ENCODE results near the gene KDELR1.

The KDELR1 gene

DNA sequence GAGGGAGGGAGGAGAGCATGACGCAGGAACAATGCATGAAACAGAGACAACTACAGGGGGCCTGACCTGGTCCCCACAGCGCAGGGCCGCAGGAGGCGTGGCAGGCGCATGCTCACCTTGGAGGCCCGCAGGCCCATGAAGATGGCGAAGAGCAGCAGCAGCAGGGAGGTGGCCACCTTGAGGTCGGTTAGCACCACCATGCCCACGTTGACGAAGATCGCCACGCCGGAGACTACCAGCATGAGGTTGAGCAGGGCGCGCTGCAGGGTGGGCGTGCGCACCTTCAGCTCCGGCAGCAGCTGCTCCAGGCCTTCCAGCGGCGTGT lies 49.0 kb downstream of the KDELR1 start:
- DNase-seq = no peak

DNA sequence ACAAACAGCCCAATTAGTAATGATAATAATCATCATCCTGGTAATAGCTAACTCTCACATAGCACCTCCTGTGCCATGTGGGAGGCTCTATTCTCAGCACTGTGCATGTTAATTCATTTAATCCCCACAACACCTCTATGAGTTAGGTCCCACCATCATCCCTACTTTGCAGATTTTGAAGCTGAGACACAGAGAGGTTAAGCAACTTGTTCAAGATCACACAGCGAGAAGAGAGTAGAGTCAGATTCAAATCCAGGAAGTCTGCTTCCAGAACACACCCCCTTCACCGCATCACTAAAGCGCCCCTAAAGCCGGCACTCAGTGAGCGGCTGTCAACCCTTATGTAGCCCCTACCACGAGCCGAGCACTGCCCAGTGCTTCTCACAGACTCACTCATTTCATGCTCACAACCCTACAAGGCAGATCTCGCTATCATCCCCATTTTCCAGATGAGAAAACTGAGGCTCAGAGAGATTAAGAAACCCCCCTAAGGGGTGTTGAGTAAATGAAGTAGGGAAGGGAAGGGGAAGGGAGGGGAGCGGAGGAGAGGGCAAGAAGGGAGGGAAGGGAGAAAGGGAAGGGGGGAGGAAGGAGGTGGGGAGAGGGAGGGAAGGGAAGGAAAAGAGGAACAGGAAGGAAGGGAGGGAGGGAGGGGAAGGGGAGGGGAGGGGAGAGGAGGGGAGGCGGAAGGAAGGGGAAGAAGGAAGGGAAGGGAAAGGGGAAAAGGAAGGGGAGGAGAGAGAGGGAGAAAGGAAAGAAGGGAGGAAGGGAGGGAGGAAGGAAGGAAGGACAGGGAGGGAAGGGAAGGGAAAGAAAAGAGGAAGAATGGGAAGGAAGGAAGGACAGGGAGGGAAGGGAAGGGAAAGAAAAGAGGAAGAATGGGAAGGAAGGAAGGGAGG lies 49.6 kb downstream of the KDELR1 start:
- no peak for DNase-seq

DNA sequence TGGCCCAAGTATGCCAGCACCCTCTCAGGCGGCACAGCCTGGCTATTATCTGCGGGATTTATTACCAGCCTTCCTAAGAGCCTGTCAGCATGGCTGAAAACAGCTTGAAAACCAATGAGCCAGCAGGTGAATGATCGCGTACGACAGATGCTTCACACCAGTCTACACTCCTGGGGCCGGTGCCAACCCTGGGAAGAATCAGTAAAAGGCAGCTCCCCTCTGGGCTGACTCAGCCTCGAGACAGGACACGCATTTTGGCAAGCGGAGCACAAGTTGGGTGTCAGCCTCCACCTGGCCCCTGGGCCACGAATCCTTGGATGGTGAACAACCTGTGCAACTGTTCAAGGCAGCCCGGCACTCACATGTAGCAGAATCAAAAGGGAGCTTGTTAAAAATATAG lies 50.4 kb downstream of the KDELR1 start:
- peak in 5 of 14 donors; percentile 8 to 55 (median 18) for DNase-seq

DNA sequence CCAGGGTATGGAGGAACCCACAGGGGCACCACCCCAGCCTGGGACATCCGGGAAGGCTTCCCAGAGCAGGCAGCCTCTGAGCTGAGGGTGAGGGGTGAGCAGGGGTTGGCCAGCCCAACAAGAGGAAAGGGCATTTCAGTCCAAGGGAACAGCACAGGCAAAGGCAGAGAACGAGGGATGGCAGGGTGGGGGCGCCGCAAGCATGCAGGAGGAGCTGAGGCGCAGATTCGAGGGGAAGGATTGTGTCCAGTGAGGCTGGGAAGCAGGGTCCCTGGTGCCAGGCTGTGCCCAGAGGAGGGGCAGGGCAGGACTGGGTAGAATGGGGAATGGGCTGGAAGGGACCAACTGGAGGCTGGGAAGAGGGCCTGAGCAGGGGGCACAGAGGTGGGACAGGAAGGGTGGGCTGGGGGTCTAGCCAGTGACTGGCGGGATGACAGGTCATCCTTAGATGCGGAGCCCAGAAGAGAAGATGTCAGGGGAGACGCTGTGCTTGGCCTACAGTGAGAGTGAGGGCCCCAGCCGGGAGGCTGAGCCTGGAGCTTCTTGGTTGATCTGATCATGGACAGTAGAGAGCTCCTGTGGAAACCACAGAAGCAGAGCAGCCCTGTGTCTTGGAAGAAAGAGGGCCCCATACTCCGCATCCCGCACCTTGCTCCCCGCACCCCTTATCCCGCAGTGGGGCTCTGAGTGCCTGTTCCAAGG lies 52.4 kb downstream of the KDELR1 start:
- no peak for DNase-seq

DNA sequence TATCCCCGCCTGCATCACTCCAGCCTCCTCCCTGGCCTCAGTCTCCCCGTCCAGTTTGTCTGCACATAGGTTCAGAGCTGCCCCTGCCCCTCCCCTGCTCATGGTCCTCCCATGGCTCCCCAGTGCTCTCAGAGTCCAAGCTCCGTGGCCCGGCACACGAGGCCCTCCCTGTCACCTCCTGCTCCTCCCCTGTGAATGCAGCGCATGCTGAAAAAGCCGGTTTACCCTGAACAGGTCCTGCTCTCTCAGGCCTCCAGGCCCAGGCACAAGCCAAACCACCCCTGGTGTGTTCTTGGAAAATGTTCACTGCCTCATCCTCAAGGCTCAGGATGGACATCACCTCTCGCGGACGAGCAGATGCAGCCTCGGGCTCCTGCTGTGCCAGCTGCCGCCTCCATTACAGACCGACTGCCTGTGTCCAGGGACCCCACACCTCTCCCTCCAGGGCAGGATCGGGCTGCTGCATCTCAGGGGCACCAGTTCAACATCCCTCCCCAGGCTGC lies 53.0 kb downstream of the KDELR1 start:
- no peak for DNase-seq

DNA sequence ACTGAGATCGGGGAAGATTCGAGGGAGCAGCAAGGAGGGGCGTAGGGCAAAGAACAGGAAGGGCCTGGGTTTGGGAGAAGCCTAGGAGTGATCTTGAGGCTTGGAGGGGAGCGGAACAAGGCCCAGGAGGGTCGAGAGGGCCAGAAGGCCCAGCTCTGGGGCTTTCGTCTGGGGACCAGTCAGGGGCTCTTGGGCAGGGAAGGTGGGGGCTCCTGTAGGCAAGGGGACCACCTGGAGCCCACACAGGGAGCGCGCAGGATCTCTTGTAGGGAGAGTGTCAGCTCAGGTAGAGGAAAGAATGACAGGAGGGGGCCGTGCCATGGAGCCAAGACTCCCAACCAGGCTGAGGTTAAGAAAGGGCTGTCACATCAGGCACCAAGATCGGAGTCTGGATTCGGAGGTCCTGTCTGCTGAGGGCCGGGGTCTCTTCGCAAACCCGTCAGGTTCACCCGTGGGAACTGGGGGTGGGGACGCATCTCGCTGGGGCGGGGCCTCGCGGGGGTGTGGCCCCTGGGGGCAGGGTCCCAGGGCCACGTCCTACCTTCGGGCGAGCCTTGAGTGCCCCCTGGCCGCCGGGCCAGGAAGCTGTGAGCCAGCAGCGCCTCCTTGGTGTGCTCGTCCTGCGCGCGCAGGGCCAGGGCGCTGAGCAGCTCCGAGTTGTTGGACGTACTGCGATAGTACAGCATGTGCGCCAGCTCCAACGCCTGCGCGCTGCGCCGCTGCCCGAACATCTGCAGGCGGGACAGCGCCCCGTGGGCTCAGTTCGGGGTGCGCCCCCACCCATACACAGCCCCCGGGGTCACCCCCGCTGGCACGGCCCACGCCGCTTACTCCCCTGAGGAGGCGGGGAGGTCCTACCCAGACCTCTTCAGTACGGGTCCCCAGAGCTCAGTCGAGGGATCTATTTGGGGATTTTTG lies 57.6 kb downstream of the KDELR1 start:
- peak in 12 of 14 donors; percentile 28 to 81 (median 48) for DNase-seq

DNA sequence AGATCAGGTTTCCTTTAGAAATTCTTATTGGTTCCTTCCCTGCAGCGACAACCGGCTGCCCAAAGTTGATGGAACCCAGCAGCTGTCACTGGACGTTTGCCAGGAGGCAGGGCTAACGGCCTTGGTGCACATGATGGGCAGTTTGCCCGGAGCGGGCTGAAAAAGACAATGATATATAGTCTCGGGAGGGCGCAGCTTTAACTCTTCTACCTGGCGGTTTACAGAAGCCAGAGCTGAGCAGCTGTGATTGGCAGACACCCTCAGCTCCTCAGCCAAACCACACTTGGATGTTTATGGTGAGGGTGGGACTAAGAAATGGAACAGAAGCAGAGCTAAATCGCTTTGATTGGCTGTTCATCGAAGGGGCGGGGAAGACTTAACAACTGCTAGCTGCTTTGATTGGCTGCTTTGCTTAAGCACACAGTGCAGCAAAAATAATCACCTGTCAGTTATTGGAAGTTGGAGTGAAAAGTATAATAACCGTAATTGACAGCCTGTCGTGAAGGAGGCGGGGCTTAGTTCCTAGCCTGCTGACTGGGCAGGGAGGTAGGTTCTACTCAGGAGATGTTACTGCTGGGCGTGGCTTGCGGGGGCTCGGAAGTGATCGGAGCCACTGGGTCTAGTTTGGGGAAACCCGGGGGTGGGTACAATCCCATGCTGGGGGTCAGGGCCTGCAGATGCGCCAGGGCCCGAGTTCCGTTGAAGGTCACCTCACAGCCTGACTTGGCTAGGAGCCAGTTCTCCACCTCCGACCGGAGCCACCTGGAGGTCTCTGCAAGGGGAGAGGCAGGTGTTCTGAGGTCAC lies 58.5 kb downstream of the KDELR1 start:
- peak in 12 of 14 donors; percentile 47 to 95 (median 80) for DNase-seq

Measured in C1 segment of cervical spinal cord (tissue), 14 donors.